Panc1 (cell line): ENCODE results near the gene SYNPO. TPM values are rescaled to one million over a fixed set of nuclear protein-coding genes. Genes with fewer than 3 reads are reported as not detected.

Source experiments
- ATAC-seq: fragments of 200-7000 bp; cut with Tn5 transposase; 2 replicates; pipeline ENCODE4 v1.9.1; 2020; ENCODE audit warnings: mild to moderate bottlenecking, moderate library complexity
- BruUV-seq: library from RNA; stranded (reverse); fragments of 400-500 nt; replicated peaks from 2 replicates; lab custom pipeline; 2021; lab: Mats Ljungman, UMichigan
- CTCF ChIA-PET: fragments of 300-600 bp; sonication (Branson Sonifier 250); formaldehyde crosslinking; loops from one replicate; lab custom pipeline; 2022; ENCODE audit warnings: antibody characterized with exemption; lab: Charles Lee
- POLR2A ChIA-PET: fragments of 300-600 bp; sonication (Branson Sonifier 250); formaldehyde crosslinking; loops from one replicate; lab custom pipeline; 2022; ENCODE audit warnings: antibody characterized with exemption; lab: Charles Lee
- DNase-seq: peaks from one replicate; pipeline ENCODE4 v3.0.0-alpha.2; 2010; ENCODE audit warnings: low read depth, low spot score
- H3K27ac ChIP-seq: 2 replicates; pipeline ENCODE4 v1.5.1; 2011; ENCODE audit warnings: mild to moderate bottlenecking, low read length, inconsistent platforms
- H3K27me3 ChIP-seq: fragments of 200-500 bp; sonication (Bioruptor generic); 2 replicates; pipeline ENCODE4 v1.6.0; 2014; ENCODE audit warnings: low read length, inconsistent platforms; ENCODE audit not compliant: control insufficient read depth, insufficient read depth
- H3K36me3 ChIP-seq: fragments of 200-500 bp; sonication (Bioruptor generic); 2 replicates; pipeline ENCODE4 v1.5.1; 2014; ENCODE audit warnings: inconsistent platforms, mild to moderate bottlenecking, low read length, moderate library complexity; ENCODE audit not compliant: control insufficient read depth, insufficient read depth
- H3K4me1 ChIP-seq: 2 replicates; pipeline ENCODE4 v1.5.1; 2011; ENCODE audit warnings: inconsistent platforms, mild to moderate bottlenecking, low read length, moderate library complexity; ENCODE audit not compliant: control insufficient read depth, insufficient read depth
- H3K4me3 ChIP-seq, 2 experiments: 2 replicates each; pipeline ENCODE4 v1.5.1; 2011 to 2012; ENCODE audit warnings: low read depth in 2 of 2, low read length in 2 of 2, mild to moderate bottlenecking in 2 of 2, inconsistent platforms in 1 of 2, moderate library complexity in 1 of 2
- H3K9me3 ChIP-seq: fragments of 200-500 bp; sonication (Bioruptor generic); 2 replicates; pipeline ENCODE4 v1.5.1; 2014; ENCODE audit warnings: low read depth, mild to moderate bottlenecking, inconsistent platforms, low read length, moderate library complexity; ENCODE audit not compliant: control insufficient read depth, insufficient read depth
- POLR2AphosphoS5 ChIP-seq: IDR thresholded peaks from 2 replicates; pipeline ENCODE4 v1.6.1; 2012; ENCODE audit warnings: mild to moderate bottlenecking, low read depth, low read length, moderate library complexity
- REST ChIP-seq, 2 experiments: IDR thresholded peaks; 2 replicates each; pipeline ENCODE4 v1.6.1; 2011 to 2012; ENCODE audit warnings: low read depth in 2 of 2, control low read depth in 1 of 2, low read length in 1 of 2, mild to moderate bottlenecking in 1 of 2, moderate library complexity in 1 of 2; ENCODE audit not compliant: insufficient read depth in 1 of 2
- SIN3A ChIP-seq: IDR thresholded peaks from 2 replicates; pipeline ENCODE4 v1.6.1; 2012; ENCODE audit warnings: low read depth, mild to moderate bottlenecking, low read length, moderate library complexity, borderline replicate concordance; ENCODE audit not compliant: insufficient read depth
- TCF7L2 ChIP-seq: IDR thresholded peaks from 2 replicates; pipeline ENCODE4 v1.6.1; 2011; ENCODE audit warnings: mild to moderate bottlenecking, low read depth, low read length, inconsistent platforms
- in situ Hi-C: cut with HindIII; loops from 2 replicates; pipeline ENCODE4 v1.10.0; 2016; ENCODE audit warnings: low sequenced_read_pairs, low pct_unique_long_range_greater_than_20kb
- intact Hi-C: fragments of 100-400 bp; cut with micrococcal nuclease; formaldehyde crosslinking; loops from one replicate; pipeline ENCODE4 v1.10.0; 2022; ENCODE audit not compliant: unreplicated experiment
- total RNA-seq: library from RNA; stranded (reverse); gene quantifications from one replicate; pipeline ENCODE4 v1.2.1, GENCODE V29; 2021; ENCODE audit not compliant: unreplicated experiment
- TF ChIP-seq, protein P1 (sequence below): fragments of 450-650 bp; IDR thresholded peaks from 2 replicates; pipeline ENCODE4 v1.5.1; 2017; ENCODE audit warnings: mild to moderate bottlenecking

Gene SYNPO
- total RNA-seq, 1 experiment from 2014 or later, result 82.8 TPM

- intact Hi-C loops (no loop called here), in situ Hi-C loops (no loop called here)
- BruUV-seq, result no TSS peak
- Histone ChIP-seq H3K27ac (no peak overlapping the region), H3K27me3 (no peaks in the 10 kb centered on the region), H3K4me3 (no peak overlapping the region), H3K4me1 (no peaks in the 10 kb centered on the region), H3K9me3 (no peaks in the 10 kb centered on the region), H3K36me3 (peaks cover 24% of the 10 kb centered on the region)
- TF ChIP-seq TCF7L2 (no peak), SIN3A (no peak), REST (IDR thresholded peaks at IDR 0.05; ENCODE audit: insufficient read depth in 1 of 2, low read depth in 2 of 2, low read length in 1 of 2) (no peak), POLR2AphosphoS5 (no peak)
- TF ChIP-seq, protein P1, sequence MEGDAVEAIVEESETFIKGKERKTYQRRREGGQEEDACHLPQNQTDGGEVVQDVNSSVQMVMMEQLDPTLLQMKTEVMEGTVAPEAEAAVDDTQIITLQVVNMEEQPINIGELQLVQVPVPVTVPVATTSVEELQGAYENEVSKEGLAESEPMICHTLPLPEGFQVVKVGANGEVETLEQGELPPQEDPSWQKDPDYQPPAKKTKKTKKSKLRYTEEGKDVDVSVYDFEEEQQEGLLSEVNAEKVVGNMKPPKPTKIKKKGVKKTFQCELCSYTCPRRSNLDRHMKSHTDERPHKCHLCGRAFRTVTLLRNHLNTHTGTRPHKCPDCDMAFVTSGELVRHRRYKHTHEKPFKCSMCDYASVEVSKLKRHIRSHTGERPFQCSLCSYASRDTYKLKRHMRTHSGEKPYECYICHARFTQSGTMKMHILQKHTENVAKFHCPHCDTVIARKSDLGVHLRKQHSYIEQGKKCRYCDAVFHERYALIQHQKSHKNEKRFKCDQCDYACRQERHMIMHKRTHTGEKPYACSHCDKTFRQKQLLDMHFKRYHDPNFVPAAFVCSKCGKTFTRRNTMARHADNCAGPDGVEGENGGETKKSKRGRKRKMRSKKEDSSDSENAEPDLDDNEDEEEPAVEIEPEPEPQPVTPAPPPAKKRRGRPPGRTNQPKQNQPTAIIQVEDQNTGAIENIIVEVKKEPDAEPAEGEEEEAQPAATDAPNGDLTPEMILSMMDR, result no peak
- ATAC-seq, result no peak; the same call in 1 of the 2 replicates
- no peak for DNase-seq
- POLR2A ChIA-PET, result no interaction called here
- CTCF ChIA-PET, result no interaction called here
These were observed 48.7 kb downstream of the SYNPO start for GRCh38 chr5:150689120-150689519.

- CTCF ChIA-PET, result no interaction called here
- H3K27me3 ChIP-seq, result no peaks in the 10 kb centered on the region
- no peak overlapping the region for H3K27ac ChIP-seq
- DNase-seq, result no peak
- H3K4me1 ChIP-seq, result no peaks in the 10 kb centered on the region
- TSS peak; percentile 29 for BruUV-seq
- H3K36me3 ChIP-seq, result peaks cover 38% of the 10 kb centered on the region
- POLR2A ChIA-PET, result interaction anchor here (0.6 kb wide), 1 partner anchor 331 kb away, joined by 3 read pairs; no protein-coding TSS in a partner anchor
- intact Hi-C loops (no loop called here), in situ Hi-C loops (no loop called here)
- ATAC-seq, result no peak
- H3K9me3 ChIP-seq, result no peaks in the 10 kb centered on the region
- no peak overlapping the region for H3K4me3 ChIP-seq
- TF ChIP-seq, protein P1, result no peak
- TF ChIP-seq SIN3A, result no peak
- no peak for TF ChIP-seq POLR2AphosphoS5
- TF ChIP-seq REST (IDR thresholded peaks at IDR 0.05; ENCODE audit: insufficient read depth in 1 of 2, low read depth in 2 of 2, low read length in 1 of 2), result no peak
- TF ChIP-seq TCF7L2, result no peak
These were observed 50.3 kb downstream of the SYNPO start for GRCh38 chr5:150690760-150691159.
